Gastrocnemius medialis (tissue), 4 donors: ENCODE data around the gene SERPINA9. TPM values are rescaled to one million over a fixed set of nuclear protein-coding genes. Genes with fewer than 3 reads are reported as not detected.

Experiments
- ATAC-seq, 2 donors: fragments of 150-250 bp; one replicate each; pipeline ENCODE4 v1.9.1; 2016
- DNase-seq, 2 donors: peaks; one replicate each; pipeline ENCODE4 v3.0.0-alpha.2; 2019
- H3K27ac ChIP-seq, 4 donors: fragments of 200-600 bp; sonication (generic); 1 replicate in 1 of 4; 2 replicates in 3 of 4; pipeline ENCODE4 v1.5.1; 2016 to 2018; ENCODE audit warnings: mild to moderate bottlenecking in 2 of 4, moderate library complexity in 1 of 4
- H3K27me3 ChIP-seq, 3 donors: fragments of 200-600 bp; sonication (generic) in 2 of 3; 1 replicate in 1 of 3; 2 replicates in 2 of 3; pipeline versions ENCODE4 v1.5.1 to v1.6.0; 2016 to 2019; ENCODE audit warnings: mild to moderate bottlenecking in 1 of 3, moderate library complexity in 1 of 3
- H3K36me3 ChIP-seq, 2 donors: fragments of 200-600 bp; sonication (generic) in 1 of 2; one replicate each; pipeline ENCODE4 v1.5.1; 2017 to 2018
- H3K4me1 ChIP-seq, 2 donors: fragments of 200-600 bp; sonication (generic) in 1 of 2; one replicate each; pipeline ENCODE4 v1.5.1; 2016 to 2017; ENCODE audit warnings: mild to moderate bottlenecking in 2 of 2
- H3K4me3 ChIP-seq, 4 donors: fragments of 200-600 bp; sonication (generic) in 3 of 4; 1 replicate in 1 of 4; 2 replicates in 3 of 4; pipeline ENCODE4 v1.5.1; 2016 to 2019; ENCODE audit warnings: mild to moderate bottlenecking in 2 of 4
- H3K9me3 ChIP-seq, 3 donors: fragments of 200-600 bp; sonication (generic) in 2 of 3; 1 replicate in 1 of 3; 2 replicates in 2 of 3; pipeline ENCODE4 v1.5.1; 2016 to 2019
- POLR2A ChIP-seq, 2 donors: fragments of 450-650 bp; IDR thresholded peaks; one replicate each; pipeline ENCODE4 v1.6.1; 2017; ENCODE audit warnings: antibody characterized with exemption in 2 of 2, mild to moderate bottlenecking in 2 of 2, moderate library complexity in 2 of 2
- in situ Hi-C, 4 donors: fragments of 200-750 bp; cut with MboI; loops; one replicate each; pipeline versions ENCODE4 v1.15.0 to v1.8.0; 2017; ENCODE audit warnings: low sequenced_read_pairs in 4 of 4
- intact Hi-C: fragments of 100-400 bp; cut with DNase I; formaldehyde crosslinking; loops from one replicate; pipeline ENCODE4 v1.15.1; 2023; ENCODE audit warnings: low total_unique reads
- total RNA-seq, 4 donors: library from RNA; depleted of rRNA; stranded (reverse); fragments of >200 nt; gene quantifications; one replicate each; pipeline versions ENCODE4 v1.1.0 to v1.2.3, GENCODE V29; 2016
- TF ChIP-seq, protein P1 (sequence below), 5 experiments: fragments of 450-650 bp in 3 of 5; fragments of 200-600 bp in 2 of 5; sonication (generic) in 2 of 5; IDR thresholded peaks in 4 of 5; conservative IDR thresholded peaks in 1 of 5; 1 replicate in 4 of 5; 2 replicates in 1 of 5; pipeline ENCODE4 v1.5.1; 2016 to 2019; ENCODE audit warnings: antibody characterized with exemption in 5 of 5, mild to moderate bottlenecking in 3 of 5, moderate library complexity in 3 of 5

The SERPINA9 gene
- total RNA-seq, 4 donors from 2014 or later: not detected

DNA sequence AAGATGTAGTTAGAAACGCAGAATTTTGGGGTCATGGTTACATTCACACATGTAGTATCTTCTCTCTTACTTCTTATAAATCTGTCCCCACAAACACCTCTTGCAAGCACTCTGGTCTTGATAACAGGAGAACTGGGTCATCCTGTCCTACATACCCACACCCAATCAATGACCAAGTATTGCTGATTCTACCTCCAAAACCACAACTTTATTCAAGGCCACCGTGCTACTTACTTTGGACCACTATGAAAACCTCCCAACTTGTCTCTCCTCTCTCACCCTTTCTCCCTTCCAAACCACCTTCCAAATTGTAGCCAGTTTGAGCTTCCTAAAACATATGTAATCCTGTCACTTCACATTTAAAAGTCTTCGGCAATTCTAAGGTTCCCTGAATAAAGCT, 28.8 kb downstream of the SERPINA9 start:
- no peaks in the 10 kb centered on the region for H3K4me1 ChIP-seq
- no peak for TF ChIP-seq POLR2A (IDR thresholded peaks at IDR 0.05)
- TF ChIP-seq, protein P1, sequence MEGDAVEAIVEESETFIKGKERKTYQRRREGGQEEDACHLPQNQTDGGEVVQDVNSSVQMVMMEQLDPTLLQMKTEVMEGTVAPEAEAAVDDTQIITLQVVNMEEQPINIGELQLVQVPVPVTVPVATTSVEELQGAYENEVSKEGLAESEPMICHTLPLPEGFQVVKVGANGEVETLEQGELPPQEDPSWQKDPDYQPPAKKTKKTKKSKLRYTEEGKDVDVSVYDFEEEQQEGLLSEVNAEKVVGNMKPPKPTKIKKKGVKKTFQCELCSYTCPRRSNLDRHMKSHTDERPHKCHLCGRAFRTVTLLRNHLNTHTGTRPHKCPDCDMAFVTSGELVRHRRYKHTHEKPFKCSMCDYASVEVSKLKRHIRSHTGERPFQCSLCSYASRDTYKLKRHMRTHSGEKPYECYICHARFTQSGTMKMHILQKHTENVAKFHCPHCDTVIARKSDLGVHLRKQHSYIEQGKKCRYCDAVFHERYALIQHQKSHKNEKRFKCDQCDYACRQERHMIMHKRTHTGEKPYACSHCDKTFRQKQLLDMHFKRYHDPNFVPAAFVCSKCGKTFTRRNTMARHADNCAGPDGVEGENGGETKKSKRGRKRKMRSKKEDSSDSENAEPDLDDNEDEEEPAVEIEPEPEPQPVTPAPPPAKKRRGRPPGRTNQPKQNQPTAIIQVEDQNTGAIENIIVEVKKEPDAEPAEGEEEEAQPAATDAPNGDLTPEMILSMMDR (IDR thresholded peaks at IDR 0.05 in 4 of 5, conservative IDR thresholded peaks at IDR 0.05 in 1 of 5): no peak
- H3K36me3 ChIP-seq: no peaks in the 10 kb centered on the region
- no peak for ATAC-seq
- H3K4me3 ChIP-seq: no peak overlapping the region
- in situ Hi-C loops: no loop called here
- no peak overlapping the region for H3K27ac ChIP-seq
- no peaks in the 10 kb centered on the region for H3K9me3 ChIP-seq
- intact Hi-C loops: no loop called here
- no peak for DNase-seq
- peaks cover 0 to 4% (median 3%) of the 10 kb centered on the region in 3 donors for H3K27me3 ChIP-seq

DNA sequence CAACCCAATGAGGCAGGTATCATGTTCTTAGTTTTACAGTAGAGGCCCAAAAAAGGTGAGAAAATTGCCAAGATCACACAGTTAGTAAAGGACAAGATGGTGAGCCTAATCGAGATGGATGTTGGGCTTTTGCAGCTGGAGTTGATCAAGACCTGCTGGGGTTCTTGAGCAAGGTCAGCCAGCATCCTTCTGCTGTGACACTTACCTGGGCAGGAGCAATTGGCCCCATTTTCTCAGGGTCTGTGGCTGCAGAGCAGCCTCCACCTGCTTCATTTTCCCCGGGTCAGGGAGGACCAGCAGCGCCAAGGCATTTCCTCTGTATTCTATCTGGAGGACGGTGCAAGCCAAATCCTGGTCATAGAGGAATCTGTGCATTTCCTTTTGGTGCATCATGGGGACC, 29.9 kb downstream of the SERPINA9 start:
- intact Hi-C loops (no loop called here), in situ Hi-C loops (no loop called here)
- Histone ChIP-seq H3K27ac (no peak overlapping the region), H3K27me3 (peaks cover 0 to 4% (median 3%) of the 10 kb centered on the region in 3 donors), H3K4me3 (no peak overlapping the region), H3K4me1 (no peaks in the 10 kb centered on the region), H3K9me3 (no peaks in the 10 kb centered on the region), H3K36me3 (no peaks in the 10 kb centered on the region)
- DNase-seq (no peak), ATAC-seq (no peak)
- TF ChIP-seq, protein P1 (IDR thresholded peaks at IDR 0.05 in 4 of 5, conservative IDR thresholded peaks at IDR 0.05 in 1 of 5): no peak
- no peak for TF ChIP-seq POLR2A (IDR thresholded peaks at IDR 0.05)

DNA sequence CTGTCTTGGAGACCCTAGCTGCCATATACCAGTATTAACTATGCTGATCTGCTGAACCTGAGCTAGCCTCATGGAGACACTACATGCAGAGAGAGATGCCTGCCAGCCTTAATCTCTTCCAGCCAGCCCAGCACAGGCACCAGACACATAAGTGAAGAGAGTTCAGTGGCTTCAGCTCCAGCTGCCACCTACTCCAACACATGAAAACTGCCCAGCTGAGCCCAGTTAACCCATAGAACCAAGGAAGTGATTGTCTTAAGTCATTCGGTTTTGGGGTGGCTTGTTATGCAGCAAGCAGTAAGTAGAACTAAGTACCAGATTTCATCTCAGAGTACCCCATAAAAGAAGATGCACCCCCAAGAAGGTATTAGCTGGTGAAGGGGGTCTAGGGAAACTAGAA, 31.0 kb downstream of the SERPINA9 start:
- no peak for DNase-seq
- intact Hi-C loops: no loop called here
- ATAC-seq: no peak
- H3K36me3 ChIP-seq: no peaks in the 10 kb centered on the region
- H3K27me3 ChIP-seq: peaks cover 0 to 4% (median 3%) of the 10 kb centered on the region in 3 donors
- H3K4me1 ChIP-seq: no peaks in the 10 kb centered on the region
- no peak overlapping the region for H3K27ac ChIP-seq
- no peaks in the 10 kb centered on the region for H3K9me3 ChIP-seq
- no peak for TF ChIP-seq POLR2A (IDR thresholded peaks at IDR 0.05)
- TF ChIP-seq, protein P1 (IDR thresholded peaks at IDR 0.05 in 4 of 5, conservative IDR thresholded peaks at IDR 0.05 in 1 of 5): no peak
- in situ Hi-C loops: no loop called here
- H3K4me3 ChIP-seq: no peak overlapping the region

DNA sequence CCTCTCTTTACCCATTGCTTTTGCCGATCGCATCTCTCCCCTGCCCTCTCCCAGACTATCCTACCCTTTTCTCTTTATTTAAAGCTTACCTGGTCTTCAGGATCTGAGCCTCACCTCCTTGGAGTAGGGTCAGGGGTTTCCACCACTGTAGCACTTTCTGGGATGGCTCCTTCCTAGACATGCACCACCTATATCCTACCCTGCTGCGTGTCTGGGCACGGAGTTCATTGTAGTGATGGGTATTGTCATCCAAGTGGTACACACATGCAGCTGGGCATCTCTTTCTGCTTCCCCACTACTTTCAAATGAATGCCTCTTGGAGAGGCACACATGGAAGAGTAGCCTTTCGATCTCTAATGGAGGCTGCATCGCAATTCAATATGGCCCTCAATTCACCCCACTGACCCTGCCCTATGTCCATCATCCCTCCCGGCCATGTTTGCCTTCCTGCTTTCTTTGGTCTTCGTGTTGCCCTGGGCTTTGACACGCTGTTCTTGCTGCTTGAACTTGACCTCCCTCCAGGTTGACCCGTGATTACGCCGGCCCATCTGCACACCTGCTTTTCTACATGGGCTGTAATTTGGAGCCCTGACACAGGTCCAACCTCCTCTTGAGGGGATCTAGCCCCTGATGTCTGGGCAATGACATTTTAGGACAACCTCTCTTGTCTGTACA, 34.3 kb downstream of the SERPINA9 start:
- no peak overlapping the region for H3K27ac ChIP-seq
- H3K9me3 ChIP-seq: no peaks in the 10 kb centered on the region
- ATAC-seq: no peak
- intact Hi-C loops (no loop called here), in situ Hi-C loops (no loop called here)
- peaks cover 0 to 6% (median 0%) of the 10 kb centered on the region in 3 donors for H3K27me3 ChIP-seq
- H3K4me3 ChIP-seq: no peak overlapping the region
- no peaks in the 10 kb centered on the region for H3K4me1 ChIP-seq
- no peak for DNase-seq
- no peaks in the 10 kb centered on the region for H3K36me3 ChIP-seq
- TF ChIP-seq, protein P1 (IDR thresholded peaks at IDR 0.05 in 4 of 5, conservative IDR thresholded peaks at IDR 0.05 in 1 of 5): no peak
- TF ChIP-seq POLR2A (IDR thresholded peaks at IDR 0.05): no peak

DNA sequence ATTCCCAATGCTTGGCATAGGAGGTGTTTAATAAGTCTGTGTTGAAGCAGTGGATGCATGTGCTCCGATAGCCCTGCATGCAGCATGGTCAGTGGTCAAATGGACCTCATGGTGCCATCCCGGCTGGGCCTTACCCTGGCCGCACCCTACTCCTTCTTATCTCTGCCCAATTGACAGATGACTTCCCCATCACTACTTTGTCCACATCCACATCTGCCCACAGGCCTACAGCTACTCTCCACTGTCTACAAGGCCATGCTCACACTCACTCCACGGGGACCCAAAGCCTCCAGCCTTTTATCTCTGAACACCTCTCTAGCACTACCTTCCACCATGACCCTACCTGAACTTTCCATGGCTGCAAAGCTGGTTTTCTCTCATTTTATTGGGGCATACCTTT, 34.9 kb downstream of the SERPINA9 start:
- Histone ChIP-seq H3K4me3 (no peak overlapping the region), H3K9me3 (no peaks in the 10 kb centered on the region), H3K4me1 (no peaks in the 10 kb centered on the region), H3K36me3 (no peaks in the 10 kb centered on the region), H3K27me3 (peaks cover 0 to 6% (median 0%) of the 10 kb centered on the region in 3 donors), H3K27ac (no peak overlapping the region)
- ATAC-seq (no peak), DNase-seq (no peak)
- in situ Hi-C loops (no loop called here), intact Hi-C loops (no loop called here)
- no peak for TF ChIP-seq POLR2A (IDR thresholded peaks at IDR 0.05)
- TF ChIP-seq, protein P1 (IDR thresholded peaks at IDR 0.05 in 4 of 5, conservative IDR thresholded peaks at IDR 0.05 in 1 of 5): no peak
